Measurements from ENCODE around the gene ZNF394.
A peak's percentile ranks its signal among the peaks of the same experiment; 100 is the strongest.

ZNF394 gene

GRCh38 chr7:99497766-99498545, 2.1 kb downstream of the ZNF394 start:
- H3K4me3 ChIP-seq (ENCODE audit: low read depth, low read length): peak overlapping the region; percentile 99
- H3K79me2 ChIP-seq (ENCODE audit: control insufficient read depth, insufficient read depth, low read length, unreplicated experiment): peaks cover 48% of the 10 kb centered on the region
- peaks cover 54% of the 10 kb centered on the region for H3K36me3 ChIP-seq (ENCODE audit: insufficient read depth, low read length)
- no peak overlapping the region for H2AFZ ChIP-seq (ENCODE audit: low read length, unreplicated experiment)
- H3K4me1 ChIP-seq (ENCODE audit: control insufficient read depth, insufficient read depth, low read length, unreplicated experiment): peaks cover 11% of the 10 kb centered on the region
- no peaks in the 10 kb centered on the region for H3K27me3 ChIP-seq (ENCODE audit: insufficient read depth, low read length)
- H3K27ac ChIP-seq (ENCODE audit: low read depth, low read length): no peak overlapping the region

- Histone ChIP-seq H3K4me3 (ENCODE audit: low read depth, low read length) (no peak overlapping the region), H3K27ac (ENCODE audit: low read depth, low read length) (no peak overlapping the region), H3K27me3 (ENCODE audit: insufficient read depth, low read length) (no peaks in the 10 kb centered on the region), H3K4me1 (ENCODE audit: control insufficient read depth, insufficient read depth, low read length, unreplicated experiment) (peaks cover 11% of the 10 kb centered on the region), H3K36me3 (ENCODE audit: insufficient read depth, low read length) (peaks cover 58% of the 10 kb centered on the region), H3K79me2 (ENCODE audit: control insufficient read depth, insufficient read depth, low read length, unreplicated experiment) (peaks cover 23% of the 10 kb centered on the region), H2AFZ (ENCODE audit: low read length, unreplicated experiment) (no peak overlapping the region)
These were observed 6.3 kb downstream of the ZNF394 start for GRCh38 chr7:99493823-99494222.

GRCh38 chr7:99490878-99491277, 9.2 kb downstream of the ZNF394 start:
- H2AFZ ChIP-seq (ENCODE audit: low read length, unreplicated experiment): no peak overlapping the region
- no peaks in the 10 kb centered on the region for H3K4me1 ChIP-seq (ENCODE audit: control insufficient read depth, insufficient read depth, low read length, unreplicated experiment)
- H3K79me2 ChIP-seq (ENCODE audit: control insufficient read depth, insufficient read depth, low read length, unreplicated experiment): peaks cover 2% of the 10 kb centered on the region
- H3K4me3 ChIP-seq (ENCODE audit: low read depth, low read length): no peak overlapping the region
- H3K36me3 ChIP-seq (ENCODE audit: insufficient read depth, low read length): peaks cover 48% of the 10 kb centered on the region
- H3K27me3 ChIP-seq (ENCODE audit: insufficient read depth, low read length): no peaks in the 10 kb centered on the region
- H3K27ac ChIP-seq (ENCODE audit: low read depth, low read length): no peak overlapping the region

GRCh38 chr7:99489235-99489634, 10.8 kb downstream of the ZNF394 start:
- peaks cover 40% of the 10 kb centered on the region for H3K36me3 ChIP-seq (ENCODE audit: insufficient read depth, low read length)

GRCh38 chr7:99485094-99485493, 15.0 kb downstream of the ZNF394 start:
- Histone ChIP-seq H3K27ac (ENCODE audit: low read depth, low read length) (no peak overlapping the region), H3K4me3 (ENCODE audit: low read depth, low read length) (no peak overlapping the region), H3K4me1 (ENCODE audit: control insufficient read depth, insufficient read depth, low read length, unreplicated experiment) (no peaks in the 10 kb centered on the region), H3K36me3 (ENCODE audit: insufficient read depth, low read length) (peaks cover 25% of the 10 kb centered on the region), H3K79me2 (ENCODE audit: control insufficient read depth, insufficient read depth, low read length, unreplicated experiment) (no peaks in the 10 kb centered on the region), H2AFZ (ENCODE audit: low read length, unreplicated experiment) (no peak overlapping the region), H3K27me3 (ENCODE audit: insufficient read depth, low read length) (no peaks in the 10 kb centered on the region)

More at GRCh38 chr7:99489235-99489634, 10.8 kb downstream of the ZNF394 start:
- Histone ChIP-seq H3K79me2 (ENCODE audit: control insufficient read depth, insufficient read depth, low read length, unreplicated experiment) (peaks cover 2% of the 10 kb centered on the region), H3K4me1 (ENCODE audit: control insufficient read depth, insufficient read depth, low read length, unreplicated experiment) (no peaks in the 10 kb centered on the region), H3K27ac (ENCODE audit: low read depth, low read length) (no peak overlapping the region), H3K27me3 (ENCODE audit: insufficient read depth, low read length) (no peaks in the 10 kb centered on the region), H2AFZ (ENCODE audit: low read length, unreplicated experiment) (no peak overlapping the region), H3K4me3 (ENCODE audit: low read depth, low read length) (no peak overlapping the region)

- H3K27me3 ChIP-seq (ENCODE audit: insufficient read depth, low read length): no peaks in the 10 kb centered on the region
- H3K4me3 ChIP-seq (ENCODE audit: low read depth, low read length): no peak overlapping the region
- H3K36me3 ChIP-seq (ENCODE audit: insufficient read depth, low read length): peaks cover 4% of the 10 kb centered on the region; the same call in 1 of the 2 replicates
- H2AFZ ChIP-seq (ENCODE audit: low read length, unreplicated experiment): no peak overlapping the region
- no peak overlapping the region for H3K27ac ChIP-seq (ENCODE audit: low read depth, low read length)
- H3K4me1 ChIP-seq (ENCODE audit: control insufficient read depth, insufficient read depth, low read length, unreplicated experiment): peaks cover 4% of the 10 kb centered on the region
- H3K79me2 ChIP-seq (ENCODE audit: control insufficient read depth, insufficient read depth, low read length, unreplicated experiment): peaks cover 36% of the 10 kb centered on the region
These were observed 21.3 kb downstream of the ZNF394 start for GRCh38 chr7:99478464-99479440.

GRCh38 chr7:99476107-99476506, 24.0 kb downstream of the ZNF394 start:
- Histone ChIP-seq H3K27me3 (ENCODE audit: insufficient read depth, low read length) (no peaks in the 10 kb centered on the region), H2AFZ (ENCODE audit: low read length, unreplicated experiment) (no peak overlapping the region), H3K79me2 (ENCODE audit: control insufficient read depth, insufficient read depth, low read length, unreplicated experiment) (peaks cover 46% of the 10 kb centered on the region), H3K27ac (ENCODE audit: low read depth, low read length) (no peak overlapping the region), H3K36me3 (ENCODE audit: insufficient read depth, low read length) (peaks cover 4% of the 10 kb centered on the region; the same call in 1 of the 2 replicates), H3K4me3 (ENCODE audit: low read depth, low read length) (no peak overlapping the region), H3K4me1 (ENCODE audit: control insufficient read depth, insufficient read depth, low read length, unreplicated experiment) (peaks cover 6% of the 10 kb centered on the region)

GRCh38 chr7:99473315-99473596, 26.8 kb downstream of the ZNF394 start:
- Histone ChIP-seq H3K79me2 (ENCODE audit: control insufficient read depth, insufficient read depth, low read length, unreplicated experiment) (peaks cover 42% of the 10 kb centered on the region), H3K27me3 (ENCODE audit: insufficient read depth, low read length) (no peaks in the 10 kb centered on the region), H3K4me1 (ENCODE audit: control insufficient read depth, insufficient read depth, low read length, unreplicated experiment) (peaks cover 6% of the 10 kb centered on the region), H3K27ac (ENCODE audit: low read depth, low read length) (peak overlapping the region; percentile 22; the same call in 1 of the 2 replicates), H3K4me3 (ENCODE audit: low read depth, low read length) (peak overlapping the region; percentile 89), H2AFZ (ENCODE audit: low read length, unreplicated experiment) (peak overlapping the region; percentile 98), H3K36me3 (ENCODE audit: insufficient read depth, low read length) (no peaks in the 10 kb centered on the region)

GRCh38 chr7:99472561-99473314, 27.3 kb downstream of the ZNF394 start, which contains the start of gene ZNF789:
TSS of gene ZNF789 (plus strand) at chr7:99472890. CDS start at chr7:99476457, 3,567 bp downstream.
- Histone ChIP-seq H3K27ac (ENCODE audit: low read depth, low read length) (peak within 1 kb of the TSS; percentile 55), H3K36me3 (ENCODE audit: insufficient read depth, low read length) (no peaks in the 10 kb centered on the region), H3K4me3 (ENCODE audit: low read depth, low read length) (peak within 1 kb of the TSS; percentile 89), H2AFZ (ENCODE audit: low read length, unreplicated experiment) (peak within 1 kb of the TSS; percentile 98), H3K4me1 (ENCODE audit: control insufficient read depth, insufficient read depth, low read length, unreplicated experiment) (peaks cover 6% of the 10 kb centered on the region), H3K79me2 (ENCODE audit: control insufficient read depth, insufficient read depth, low read length, unreplicated experiment) (peaks cover 38% of the 10 kb centered on the region), H3K27me3 (ENCODE audit: insufficient read depth, low read length) (no peaks in the 10 kb centered on the region)

GRCh38 chr7:99469381-99470065, 30.6 kb downstream of the ZNF394 start:
- no peak overlapping the region for H2AFZ ChIP-seq (ENCODE audit: low read length, unreplicated experiment)
- no peaks in the 10 kb centered on the region for H3K36me3 ChIP-seq (ENCODE audit: insufficient read depth, low read length)
- H3K27ac ChIP-seq (ENCODE audit: low read depth, low read length): no peak overlapping the region
- H3K27me3 ChIP-seq (ENCODE audit: insufficient read depth, low read length): no peaks in the 10 kb centered on the region
- H3K4me3 ChIP-seq (ENCODE audit: low read depth, low read length): no peak overlapping the region
- H3K4me1 ChIP-seq (ENCODE audit: control insufficient read depth, insufficient read depth, low read length, unreplicated experiment): peaks cover 6% of the 10 kb centered on the region
- peaks cover 35% of the 10 kb centered on the region for H3K79me2 ChIP-seq (ENCODE audit: control insufficient read depth, insufficient read depth, low read length, unreplicated experiment)
